NT2/D1 (cell line): ENCODE data around the gene NFASC.

Experiments used
- DNase-seq: peaks from one replicate; pipeline ENCODE4 v3.0.0-alpha.2; 2011; ENCODE audit warnings: low read depth, low spot score
- H3K27me3 ChIP-seq: 2 replicates; pipeline ENCODE4 v1.6.0; 2011; ENCODE audit warnings: mild to moderate bottlenecking; ENCODE audit not compliant: insufficient read length, insufficient read depth
- H3K36me3 ChIP-seq: 2 replicates; pipeline ENCODE4 v1.6.1; 2011; ENCODE audit warnings: mild to moderate bottlenecking, low read length, mixed read lengths; ENCODE audit not compliant: insufficient read depth, insufficient read length
- H3K4me1 ChIP-seq: 2 replicates; pipeline ENCODE4 v1.5.1; 2011; ENCODE audit not compliant: insufficient read depth, insufficient read length
- H3K4me3 ChIP-seq: 2 replicates; pipeline ENCODE4 v1.5.1; 2011; ENCODE audit warnings: low read depth; ENCODE audit not compliant: insufficient read length
- H3K9ac ChIP-seq: 2 replicates; pipeline ENCODE4 v1.6.0; 2011; ENCODE audit warnings: low read depth; ENCODE audit not compliant: insufficient read length
- H3K9me3 ChIP-seq: 2 replicates; pipeline ENCODE4 v1.5.1; 2011; ENCODE audit warnings: mild to moderate bottlenecking, low read length; ENCODE audit not compliant: insufficient read depth
- SUZ12 ChIP-seq: IDR thresholded peaks from 2 replicates; pipeline ENCODE4 v1.6.1; 2011; ENCODE audit not compliant: insufficient read length, insufficient read depth; ENCODE audit errors: extremely low read depth
- YY1 ChIP-seq: IDR thresholded peaks from 2 replicates; pipeline ENCODE4 v1.6.1; 2011; ENCODE audit not compliant: insufficient read length, insufficient read depth
- ZNF274 ChIP-seq: IDR thresholded peaks from 2 replicates; pipeline ENCODE4 v1.6.1; 2011; ENCODE audit warnings: mild to moderate bottlenecking, low read depth, low read length

Gene NFASC

DNA sequence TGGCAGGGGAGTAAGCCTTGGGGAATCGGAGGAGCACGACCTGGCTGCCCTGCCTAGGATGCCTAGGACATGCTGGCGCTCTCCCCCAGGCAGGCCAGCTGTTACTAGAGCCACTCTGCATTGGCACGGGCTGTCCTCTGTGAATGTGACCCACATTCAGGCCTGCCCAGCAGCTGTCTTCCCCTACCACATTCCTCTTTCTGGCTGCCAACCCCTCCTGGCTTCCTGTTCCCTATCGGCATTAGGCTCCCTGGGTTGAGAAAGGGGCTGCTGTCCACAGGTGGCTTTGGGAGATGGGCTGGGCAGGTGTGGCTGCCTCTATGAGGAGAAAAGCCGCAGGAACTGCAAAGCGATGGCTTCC is 2.3 kb upstream of the NFASC start:
- Histone ChIP-seq H3K9me3 (no peaks in the 10 kb centered on the region), H3K4me1 (peaks cover 6% of the 10 kb centered on the region), H3K9ac (no peak overlapping the region), H3K27me3 (no peaks in the 10 kb centered on the region), H3K4me3 (no peak overlapping the region), H3K36me3 (no peaks in the 10 kb centered on the region)
- TF ChIP-seq YY1 = no peak
- TF ChIP-seq ZNF274 = no peak
- TF ChIP-seq SUZ12 = no peak
- no peak for DNase-seq

DNA sequence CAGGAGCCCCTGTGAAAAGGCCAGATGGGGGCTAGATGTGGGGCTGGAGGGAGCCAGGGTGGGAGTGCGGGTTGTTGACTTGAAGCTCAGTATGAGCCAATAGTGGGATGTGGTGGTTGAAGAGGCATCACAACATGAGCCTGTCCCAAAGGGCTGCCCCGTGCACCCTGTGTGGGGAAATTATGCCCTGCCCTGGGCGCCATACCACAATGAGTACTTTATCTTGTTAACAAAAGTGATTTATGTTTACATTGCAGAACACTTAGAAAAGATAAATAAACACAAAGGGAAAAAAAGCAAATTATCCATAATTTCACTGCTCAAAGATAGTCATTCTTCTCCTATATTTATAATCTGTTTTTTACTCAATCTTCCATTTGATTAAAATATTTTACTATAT is 1.6 kb upstream of the NFASC start:
- Histone ChIP-seq H3K4me1 (peaks cover 9% of the 10 kb centered on the region), H3K9me3 (no peaks in the 10 kb centered on the region), H3K27me3 (no peaks in the 10 kb centered on the region), H3K9ac (no peak overlapping the region), H3K36me3 (no peaks in the 10 kb centered on the region), H3K4me3 (no peak overlapping the region)
- TF ChIP-seq SUZ12 (no peak), YY1 (no peak), ZNF274 (no peak)
- DNase-seq = no peak

DNA sequence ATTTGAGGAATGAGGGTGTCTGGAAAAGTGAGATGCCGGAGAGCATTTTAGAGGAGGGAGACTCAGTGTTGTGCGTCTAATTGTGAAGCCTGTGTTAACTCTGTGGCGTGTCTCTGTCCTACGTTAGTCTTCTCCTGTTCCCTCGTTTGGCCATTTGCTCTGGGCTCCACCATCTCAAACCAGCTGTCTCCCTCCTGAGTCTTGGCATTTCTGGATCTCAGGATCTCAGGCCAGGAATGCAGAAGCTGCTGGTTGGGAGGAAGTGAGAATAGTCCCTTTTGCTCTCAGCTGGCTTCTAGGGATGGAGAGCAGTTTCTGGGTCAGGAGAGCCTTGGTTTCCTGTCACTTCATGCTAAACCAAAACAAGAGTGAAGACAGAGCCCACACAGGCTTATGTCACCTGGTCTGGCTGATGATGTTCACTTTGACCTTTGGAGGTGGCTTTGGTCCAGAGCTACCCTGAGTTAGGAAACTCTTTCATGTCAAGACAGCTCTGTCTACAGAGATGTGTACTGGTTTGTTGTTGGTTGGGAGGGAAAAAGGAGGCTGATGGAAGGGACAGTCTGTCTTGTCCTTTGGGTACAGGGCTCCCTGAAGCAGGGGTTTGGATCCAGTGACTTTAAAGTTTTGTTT is 859 bp downstream of the NFASC start:
- Histone ChIP-seq H3K9ac (no peak overlapping the region), H3K4me3 (no peak overlapping the region), H3K4me1 (peaks cover 12% of the 10 kb centered on the region), H3K36me3 (no peaks in the 10 kb centered on the region), H3K9me3 (no peaks in the 10 kb centered on the region), H3K27me3 (no peaks in the 10 kb centered on the region)
- TF ChIP-seq SUZ12 (no peak), YY1 (no peak), ZNF274 (no peak)
- DNase-seq = no peak

DNA sequence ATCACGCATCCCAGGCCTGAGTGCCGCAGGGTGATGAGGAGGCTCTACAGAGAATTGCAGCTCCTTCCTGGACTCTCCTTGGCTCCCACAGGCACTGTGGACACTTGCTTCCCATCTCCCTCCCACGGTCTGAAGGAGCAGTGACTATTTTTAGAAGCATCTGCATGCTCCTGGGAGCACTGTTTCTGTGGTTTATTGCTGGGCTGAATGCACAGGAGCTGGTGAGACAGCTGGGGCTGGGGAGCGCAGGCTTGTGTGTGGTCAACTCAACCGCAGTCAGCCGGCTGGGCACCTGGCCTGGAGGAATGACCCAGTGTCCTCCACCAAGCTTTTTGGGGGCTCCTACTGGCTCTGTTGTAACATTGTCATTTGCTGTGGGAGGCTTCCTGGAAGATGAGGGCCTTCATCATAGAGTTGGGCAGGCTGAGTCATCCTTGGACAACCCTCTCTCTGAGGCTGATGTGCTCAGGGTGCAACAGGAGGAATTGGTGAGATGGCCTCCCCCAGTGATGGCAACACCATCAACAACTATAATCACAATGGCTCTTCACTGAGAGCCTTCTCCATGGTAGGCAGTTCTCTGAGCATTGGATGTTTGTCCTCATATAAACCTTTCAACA is 1.7 kb downstream of the NFASC start:
- no peak for TF ChIP-seq YY1
- no peak for TF ChIP-seq SUZ12
- TF ChIP-seq ZNF274 = no peak
- no peak for DNase-seq
- Histone ChIP-seq H3K4me3 (no peak overlapping the region), H3K4me1 (peaks cover 12% of the 10 kb centered on the region), H3K9me3 (no peaks in the 10 kb centered on the region), H3K36me3 (no peaks in the 10 kb centered on the region), H3K9ac (no peak overlapping the region), H3K27me3 (no peaks in the 10 kb centered on the region)

DNA sequence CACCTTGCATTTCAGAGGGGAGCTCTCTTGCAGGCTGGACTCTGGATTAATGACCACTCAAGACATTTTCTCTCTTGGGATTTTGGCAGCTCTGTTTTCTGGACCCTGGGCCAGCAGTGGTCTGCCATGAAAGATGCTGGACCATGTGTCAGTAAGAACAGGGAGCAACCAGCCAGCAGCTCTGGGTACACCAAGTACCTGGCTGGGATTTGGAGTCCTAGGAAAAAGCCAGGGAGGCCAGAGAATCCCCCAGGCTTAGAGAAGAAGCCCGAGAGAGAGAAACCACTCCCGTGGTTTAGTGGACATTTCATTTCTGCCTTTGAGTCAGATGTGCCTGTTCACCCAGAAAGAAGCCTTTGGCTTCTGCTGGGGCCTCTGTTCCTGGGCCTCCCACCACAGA is 2.5 kb downstream of the NFASC start:
- Histone ChIP-seq H3K36me3 (no peaks in the 10 kb centered on the region), H3K4me1 (peaks cover 10% of the 10 kb centered on the region), H3K4me3 (no peak overlapping the region), H3K27me3 (no peaks in the 10 kb centered on the region), H3K9me3 (no peaks in the 10 kb centered on the region), H3K9ac (no peak overlapping the region)
- TF ChIP-seq SUZ12 = no peak
- no peak for TF ChIP-seq ZNF274
- no peak for TF ChIP-seq YY1
- no peak for DNase-seq

DNA sequence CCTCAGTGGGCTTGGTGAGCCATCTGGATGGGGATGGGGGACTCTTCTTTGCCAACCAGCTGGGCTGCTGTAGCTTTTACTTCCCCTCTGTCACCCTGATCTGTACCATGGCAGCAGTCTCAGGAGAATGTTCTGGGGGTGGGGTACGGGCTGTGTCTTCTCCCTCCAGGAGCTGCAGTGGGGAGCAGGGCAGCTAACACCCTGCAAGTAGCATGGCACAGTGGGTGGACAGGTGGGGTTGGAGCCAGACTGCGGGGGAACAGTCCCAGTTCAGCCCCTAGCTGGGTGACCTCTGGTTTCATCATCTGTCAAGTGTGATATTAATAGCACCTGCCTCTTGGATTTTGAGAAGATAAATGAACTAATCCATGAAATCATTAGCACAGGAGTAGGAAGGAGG is 3.1 kb downstream of the NFASC start:
- Histone ChIP-seq H3K9ac (no peak overlapping the region), H3K4me3 (no peak overlapping the region), H3K27me3 (no peaks in the 10 kb centered on the region), H3K9me3 (no peaks in the 10 kb centered on the region), H3K36me3 (no peaks in the 10 kb centered on the region), H3K4me1 (peaks cover 6% of the 10 kb centered on the region)
- DNase-seq = no peak
- TF ChIP-seq YY1 (no peak), ZNF274 (no peak), SUZ12 (no peak)

DNA sequence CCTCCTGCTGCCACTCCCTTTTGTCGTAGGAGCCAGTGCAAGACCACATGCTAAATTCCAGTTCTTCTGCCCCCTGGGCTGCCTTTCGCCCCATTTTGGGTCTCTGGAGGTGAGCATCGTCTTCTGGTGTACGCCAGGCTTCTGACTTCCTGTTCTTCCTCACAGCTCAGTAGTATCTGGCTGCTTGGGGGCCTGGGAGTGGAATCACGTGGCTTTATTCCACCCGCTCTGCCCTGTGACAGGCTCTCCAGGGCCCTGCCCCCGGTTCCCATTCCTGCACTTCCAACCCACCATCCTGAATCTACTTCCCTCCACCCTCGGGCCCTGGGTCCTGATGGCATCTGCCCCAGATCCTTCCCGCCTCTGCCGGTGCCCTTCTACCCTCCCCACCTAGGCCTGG is 3.6 kb downstream of the NFASC start:
- H3K9me3 ChIP-seq = no peaks in the 10 kb centered on the region
- no peak overlapping the region for H3K9ac ChIP-seq
- H3K27me3 ChIP-seq = no peaks in the 10 kb centered on the region
- TF ChIP-seq SUZ12 = no peak
- no peak for TF ChIP-seq YY1
- no peak for TF ChIP-seq ZNF274
- no peak for DNase-seq
- H3K4me3 ChIP-seq = no peak overlapping the region
- H3K4me1 ChIP-seq = peaks cover 6% of the 10 kb centered on the region
- no peaks in the 10 kb centered on the region for H3K36me3 ChIP-seq

DNA sequence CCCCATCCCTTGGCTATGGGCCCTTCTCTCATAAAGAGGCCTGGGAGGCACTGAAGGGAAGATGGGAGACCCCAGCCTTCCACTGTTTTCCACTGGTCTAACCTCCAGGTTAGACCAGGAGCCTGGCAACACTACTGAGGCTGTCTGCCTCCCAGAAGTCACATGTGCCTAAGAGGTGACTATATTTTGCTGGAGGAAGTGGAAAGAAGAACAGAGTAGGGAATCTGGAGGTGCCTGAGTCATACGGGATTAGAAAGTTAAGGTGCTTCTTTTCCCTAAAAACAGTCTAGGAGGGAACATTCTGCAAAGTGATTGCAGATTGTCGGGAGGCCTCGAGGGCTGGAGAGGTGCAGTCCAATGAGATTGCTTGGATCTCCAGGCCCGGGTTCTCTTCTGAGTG is 4.6 kb downstream of the NFASC start:
- no peak for DNase-seq
- Histone ChIP-seq H3K4me3 (no peak overlapping the region), H3K27me3 (no peaks in the 10 kb centered on the region)

More for the DNA sequence above, 4.6 kb downstream of the NFASC start:
- Histone ChIP-seq H3K4me1 (peaks cover 6% of the 10 kb centered on the region), H3K36me3 (no peaks in the 10 kb centered on the region), H3K9me3 (no peaks in the 10 kb centered on the region), H3K9ac (no peak overlapping the region)
- no peak for TF ChIP-seq ZNF274
- no peak for TF ChIP-seq SUZ12
- TF ChIP-seq YY1 = no peak
